Caco-2 (cell line): Measurements from ENCODE around the gene CA5B. TPM values are rescaled to one million over a fixed set of nuclear protein-coding genes. Genes with fewer than 3 reads are reported as not detected.
A peak's percentile ranks its signal among the peaks of the same experiment; 100 is the strongest.

ENCODE experiments used
- BruUV-seq: library from RNA; stranded (reverse); fragments of 400-500 nt; replicated peaks from 2 replicates; lab custom pipeline; 2021; lab: Mats Ljungman, UMichigan
- CTCF ChIA-PET: fragments of 300-600 bp; sonication (Branson Sonifier 250); formaldehyde crosslinking; loops from one replicate; lab custom pipeline; 2022; ENCODE audit warnings: antibody characterized with exemption; lab: Charles Lee
- POLR2A ChIA-PET: fragments of 300-600 bp; sonication (Branson Sonifier 250); formaldehyde crosslinking; loops from one replicate; lab custom pipeline; 2022; ENCODE audit warnings: antibody characterized with exemption; lab: Charles Lee
- DNase-seq, 2 experiments: peaks; one replicate each; pipeline versions ENCODE4 v3.0.0 to v3.0.0-alpha.2; 2020 to 2022
- H3K27me3 ChIP-seq: replicated peaks from 2 replicates; pipeline ENCODE4 v1.6.0; 2011; ENCODE audit warnings: low read length; ENCODE audit not compliant: control insufficient read depth, insufficient read depth
- H3K36me3 ChIP-seq: 2 replicates; pipeline ENCODE4 v1.5.1; 2011; ENCODE audit warnings: low read length; ENCODE audit not compliant: control insufficient read depth, insufficient read depth
- H3K4me1 ChIP-seq: fragments of 250-450 bp; sonication (Bioruptor Pico); 2 replicates; pipeline ENCODE4 v1.5.1; 2020; ENCODE audit warnings: mild to moderate bottlenecking
- H3K4me3 ChIP-seq: 2 replicates; pipeline ENCODE4 v1.5.1; 2011; ENCODE audit warnings: low read depth, mild to moderate bottlenecking, control low read depth, low read length
- H3K9me3 ChIP-seq: fragments of 250-450 bp; sonication (Bioruptor Pico); 2 replicates; pipeline ENCODE4 v1.5.1; 2020; ENCODE audit warnings: mild to moderate bottlenecking, moderate library complexity
- H3K27ac Mint-ChIP-seq: one replicate; pipeline ENCODE4 v1.8.0; 2022; ENCODE audit warnings: mixed read lengths; ENCODE audit not compliant: unreplicated experiment
- H3K27me3 Mint-ChIP-seq: one replicate; pipeline ENCODE4 v1.8.0; 2022; ENCODE audit warnings: mixed read lengths; ENCODE audit not compliant: insufficient read depth, unreplicated experiment
- H3K36me3 Mint-ChIP-seq: one replicate; pipeline ENCODE4 v1.8.0; 2022; ENCODE audit warnings: mild to moderate bottlenecking, mixed read lengths; ENCODE audit not compliant: insufficient read depth, unreplicated experiment
- H3K4me1 Mint-ChIP-seq: one replicate; pipeline ENCODE4 v1.8.0; 2022; ENCODE audit warnings: low read depth, mixed read lengths; ENCODE audit not compliant: unreplicated experiment
- H3K4me3 Mint-ChIP-seq: one replicate; pipeline ENCODE4 v1.8.0; 2022; ENCODE audit warnings: mild to moderate bottlenecking, moderate library complexity, mixed read lengths; ENCODE audit not compliant: unreplicated experiment
- H3K9me3 Mint-ChIP-seq: one replicate; pipeline ENCODE4 v1.8.0; 2022; ENCODE audit warnings: mixed read lengths; ENCODE audit not compliant: unreplicated experiment
- CTCF ChIP-seq, 2 experiments: fragments of 200-600 bp in 1 of 2; IDR thresholded peaks; 1 replicate in 1 of 2; 2 replicates in 1 of 2; pipeline versions ENCODE4 v1.5.1 to v1.8.0; 2011 to 2022; ENCODE audit warnings: antibody characterized with exemption in 1 of 2, control low read depth in 1 of 2, inconsistent platforms in 1 of 2, low read depth in 1 of 2, low read length in 1 of 2, mild to moderate bottlenecking in 1 of 2, moderate library complexity in 1 of 2; ENCODE audit not compliant: insufficient read depth in 1 of 2, severe bottlenecking in 1 of 2, unreplicated experiment in 1 of 2
- intact Hi-C: fragments of 100-400 bp; cut with micrococcal nuclease; formaldehyde crosslinking; loops from one replicate; pipeline ENCODE4 v1.10.0; 2022; ENCODE audit not compliant: unreplicated experiment
- total RNA-seq: library from RNA; stranded (reverse); gene quantifications from 2 replicates; pipeline ENCODE4 v1.2.3, GENCODE V29; 2022

Gene CA5B
- total RNA-seq, 1 experiment from 2014 or later: 4.1 TPM

GRCh38 chrX:15789979-15790768 is 52.1 kb downstream of the CA5B start, which contains the start of gene ZRSR2:
ZRSR2 (plus strand) TSS chrX:15790484; CDS start chrX:15790496, 12 bp downstream.
- Histone ChIP-seq H3K36me3 (no peaks in the 10 kb centered on the region), H3K27me3 (no peaks in the 10 kb centered on the region), H3K4me1 (no peaks in the 10 kb centered on the region), H3K4me3 (peak within 1 kb of the TSS; percentile 87), H3K9me3 (no peaks in the 10 kb centered on the region)
- CTCF ChIA-PET: interaction anchor here (0.6 kb wide), 1 partner anchor 31 kb away, joined by 6 read pairs; no protein-coding TSS in a partner anchor
- Mint-ChIP-seq H3K4me3 (no peak within 1 kb of the TSS), H3K36me3 (no peaks in the 10 kb centered on the region), H3K27ac (no peak within 1 kb of the TSS), H3K27me3 (no peaks in the 10 kb centered on the region), H3K4me1 (no peaks in the 10 kb centered on the region), H3K9me3 (no peaks in the 10 kb centered on the region)
- intact Hi-C loops: loop anchor here (5.0 kb wide), 1 partner anchor 103 kb away; no protein-coding TSS in a partner anchor
- TF ChIP-seq CTCF (IDR thresholded peaks at IDR 0.05; ENCODE audit: insufficient read depth in 1 of 2, low read depth in 1 of 2, low read length in 1 of 2, severe bottlenecking in 1 of 2, unreplicated experiment in 1 of 2): no peak
- DNase-seq: peak; percentile 74 to 81
- TSS peak; percentile 60 for BruUV-seq
- POLR2A ChIA-PET: interaction anchor here (0.6 to 0.7 kb wide), 3 partner anchors 71 to 929 kb away, joined by 3 to 4 read pairs (median 3); partner anchors contain the start of gene SYAP1

GRCh38 chrX:15790769-15791290 is 52.8 kb downstream of the CA5B start:
- CTCF ChIA-PET: no interaction called here
- POLR2A ChIA-PET: no interaction called here
- no peaks in the 10 kb centered on the region for H3K36me3 Mint-ChIP-seq
- no peak for DNase-seq
- Histone ChIP-seq H3K4me1 (no peaks in the 10 kb centered on the region), H3K4me3 (peak overlapping the region; percentile 87), H3K27me3 (no peaks in the 10 kb centered on the region), H3K9me3 (no peaks in the 10 kb centered on the region), H3K36me3 (no peaks in the 10 kb centered on the region)
- H3K27ac Mint-ChIP-seq: no peak overlapping the region
- intact Hi-C loops: loop anchor here (5.0 kb wide), 1 partner anchor 104 kb away; no protein-coding TSS in a partner anchor
- H3K4me1 Mint-ChIP-seq: no peaks in the 10 kb centered on the region
- no peaks in the 10 kb centered on the region for H3K27me3 Mint-ChIP-seq
- no peak for TF ChIP-seq CTCF (IDR thresholded peaks at IDR 0.05; ENCODE audit: insufficient read depth in 1 of 2, low read depth in 1 of 2, low read length in 1 of 2, severe bottlenecking in 1 of 2, unreplicated experiment in 1 of 2)
- no peak overlapping the region for H3K4me3 Mint-ChIP-seq
- no peaks in the 10 kb centered on the region for H3K9me3 Mint-ChIP-seq
- TSS peak; percentile 89 for BruUV-seq

- H3K27ac Mint-ChIP-seq: no peak overlapping the region
- H3K27me3 Mint-ChIP-seq: no peaks in the 10 kb centered on the region
- ChIA-PET POLR2A (no interaction called here), CTCF (no interaction called here)
- no peaks in the 10 kb centered on the region for H3K9me3 Mint-ChIP-seq
- H3K9me3 ChIP-seq: no peaks in the 10 kb centered on the region
- no peak for DNase-seq
- no peaks in the 10 kb centered on the region for H3K36me3 Mint-ChIP-seq
- no peaks in the 10 kb centered on the region for H3K36me3 ChIP-seq
- H3K4me3 ChIP-seq: no peak overlapping the region
- no peak overlapping the region for H3K4me3 Mint-ChIP-seq
- intact Hi-C loops: no loop called here
- no peak for TF ChIP-seq CTCF (IDR thresholded peaks at IDR 0.05; ENCODE audit: insufficient read depth in 1 of 2, low read depth in 1 of 2, low read length in 1 of 2, severe bottlenecking in 1 of 2, unreplicated experiment in 1 of 2)
- H3K27me3 ChIP-seq: no peaks in the 10 kb centered on the region
- no peaks in the 10 kb centered on the region for H3K4me1 ChIP-seq
- BruUV-seq: no TSS peak
- no peaks in the 10 kb centered on the region for H3K4me1 Mint-ChIP-seq
These were observed 59.6 kb downstream of the CA5B start for GRCh38 chrX:15797707-15798106.
